ENCODE results near the gene NBL1. TPM values are rescaled to one million over a fixed set of nuclear protein-coding genes. Genes with fewer than 3 reads are reported as not detected.

NBL1 gene
- total and polyA plus RNA-seq, 2 donors: 59.3 to 374 TPM

GRCh38 chr1:19657511-19657910, 13.4 kb downstream of the NBL1 start:
- Histone ChIP-seq H3K36me3 (ENCODE audit: insufficient read depth) (no peaks in the 10 kb centered on the region), H3K4me1 (ENCODE audit: insufficient read depth) (no peaks in the 10 kb centered on the region), H3K4me3 (ENCODE audit: low read depth, low read length) (no peak overlapping the region), H3K27ac (ENCODE audit: low read depth) (no peak overlapping the region)
- no peak for DNase-seq (ENCODE audit: extremely low spot score)
- 87% methylated on average over 10 of the region's 10 CpGs for WGBS

- no peak overlapping the region for H3K4me3 ChIP-seq (ENCODE audit: low read depth, low read length)
- WGBS: 86% methylated on average over 13 of the region's 13 CpGs
- H3K27ac ChIP-seq (ENCODE audit: low read depth): no peak overlapping the region
- no peak for DNase-seq (ENCODE audit: extremely low spot score)
- H3K36me3 ChIP-seq (ENCODE audit: insufficient read depth): no peaks in the 10 kb centered on the region
- no peaks in the 10 kb centered on the region for H3K4me1 ChIP-seq (ENCODE audit: insufficient read depth)
These were observed 14.1 kb downstream of the NBL1 start for GRCh38 chr1:19658186-19658585.

GRCh38 chr1:19661721-19662228, 17.7 kb downstream of the NBL1 start:
- DNase-seq (ENCODE audit: extremely low spot score): no peak
- Histone ChIP-seq H3K27ac (ENCODE audit: low read depth) (no peak overlapping the region), H3K4me1 (ENCODE audit: insufficient read depth) (no peaks in the 10 kb centered on the region), H3K4me3 (ENCODE audit: low read depth, low read length) (no peak overlapping the region), H3K36me3 (ENCODE audit: insufficient read depth) (no peaks in the 10 kb centered on the region)
- WGBS: 13% methylated on average over 9 of the region's 9 CpGs

GRCh38 chr1:19662313-19662712, 18.2 kb downstream of the NBL1 start:
- DNase-seq (ENCODE audit: extremely low spot score): no peak
- no peaks in the 10 kb centered on the region for H3K4me1 ChIP-seq (ENCODE audit: insufficient read depth)
- H3K36me3 ChIP-seq (ENCODE audit: insufficient read depth): no peaks in the 10 kb centered on the region
- no peak overlapping the region for H3K27ac ChIP-seq (ENCODE audit: low read depth)
- WGBS: 56% methylated on average over 3 of the region's 3 CpGs
- H3K4me3 ChIP-seq (ENCODE audit: low read depth, low read length): no peak overlapping the region

- no peaks in the 10 kb centered on the region for H3K4me1 ChIP-seq (ENCODE audit: insufficient read depth)
- H3K4me3 ChIP-seq (ENCODE audit: low read depth, low read length): peak within 1 kb of the TSS; percentile 34
- WGBS: 2% methylated on average over 73 of the region's 80 CpGs
- no peaks in the 10 kb centered on the region for H3K36me3 ChIP-seq (ENCODE audit: insufficient read depth)
- DNase-seq (ENCODE audit: extremely low spot score): no peak
- no peak within 1 kb of the TSS for H3K27ac ChIP-seq (ENCODE audit: low read depth)
These were observed 20.5 kb downstream of the NBL1 start, which contains the start of gene HTR6 for GRCh38 chr1:19664453-19665185. Gene HTR6 (plus strand): TSS chr1:19664875. CDS start chr1:19665754, 879 bp downstream.

GRCh38 chr1:19665186-19665495, 21.0 kb downstream of the NBL1 start:
- Histone ChIP-seq H3K27ac (ENCODE audit: low read depth) (no peak overlapping the region), H3K4me3 (ENCODE audit: low read depth, low read length) (peak overlapping the region; percentile 34), H3K36me3 (ENCODE audit: insufficient read depth) (no peaks in the 10 kb centered on the region), H3K4me1 (ENCODE audit: insufficient read depth) (no peaks in the 10 kb centered on the region)
- no peak for DNase-seq (ENCODE audit: extremely low spot score)
- 1% methylated on average over 23 of the region's 23 CpGs for WGBS

- H3K36me3 ChIP-seq (ENCODE audit: insufficient read depth): no peaks in the 10 kb centered on the region
- no peak overlapping the region for H3K4me3 ChIP-seq (ENCODE audit: low read depth, low read length)
- 12% methylated on average over 84 of the region's 84 CpGs for WGBS
- no peaks in the 10 kb centered on the region for H3K4me1 ChIP-seq (ENCODE audit: insufficient read depth)
- no peak for DNase-seq (ENCODE audit: extremely low spot score)
- no peak overlapping the region for H3K27ac ChIP-seq (ENCODE audit: low read depth)
These were observed 21.7 kb downstream of the NBL1 start for GRCh38 chr1:19665496-19666465.

GRCh38 chr1:19668888-19669287, 24.8 kb downstream of the NBL1 start:
- DNase-seq (ENCODE audit: extremely low spot score): no peak
- no peaks in the 10 kb centered on the region for H3K36me3 ChIP-seq (ENCODE audit: insufficient read depth)
- WGBS: 77% methylated on average over 8 of the region's 8 CpGs
- no peak overlapping the region for H3K4me3 ChIP-seq (ENCODE audit: low read depth, low read length)
- H3K4me1 ChIP-seq (ENCODE audit: insufficient read depth): no peaks in the 10 kb centered on the region
- no peak overlapping the region for H3K27ac ChIP-seq (ENCODE audit: low read depth)

GRCh38 chr1:19670787-19671186, 26.7 kb downstream of the NBL1 start:
- Histone ChIP-seq H3K27ac (ENCODE audit: low read depth) (no peak overlapping the region), H3K4me3 (ENCODE audit: low read depth, low read length) (no peak overlapping the region), H3K36me3 (ENCODE audit: insufficient read depth) (no peaks in the 10 kb centered on the region), H3K4me1 (ENCODE audit: insufficient read depth) (no peaks in the 10 kb centered on the region)
- DNase-seq (ENCODE audit: extremely low spot score): no peak
- 64% methylated on average over 4 of the region's 4 CpGs for WGBS

GRCh38 chr1:19672237-19672636, 28.1 kb downstream of the NBL1 start:
- WGBS: 47% methylated on average over 6 of the region's 6 CpGs
- Histone ChIP-seq H3K27ac (ENCODE audit: low read depth) (no peak overlapping the region), H3K36me3 (ENCODE audit: insufficient read depth) (no peaks in the 10 kb centered on the region), H3K4me3 (ENCODE audit: low read depth, low read length) (no peak overlapping the region), H3K4me1 (ENCODE audit: insufficient read depth) (no peaks in the 10 kb centered on the region)
- no peak for DNase-seq (ENCODE audit: extremely low spot score)

GRCh38 chr1:19675797-19676196, 31.7 kb downstream of the NBL1 start:
- no peak for DNase-seq (ENCODE audit: extremely low spot score)
- no peaks in the 10 kb centered on the region for H3K36me3 ChIP-seq (ENCODE audit: insufficient read depth)
- no peak overlapping the region for H3K4me3 ChIP-seq (ENCODE audit: low read depth, low read length)
- no peaks in the 10 kb centered on the region for H3K4me1 ChIP-seq (ENCODE audit: insufficient read depth)
- no peak overlapping the region for H3K27ac ChIP-seq (ENCODE audit: low read depth)
- WGBS: 68% methylated on average over 5 of the region's 5 CpGs

GRCh38 chr1:19676438-19676922, 32.4 kb downstream of the NBL1 start:
- WGBS: 13% methylated on average over 13 of the region's 13 CpGs
- H3K27ac ChIP-seq (ENCODE audit: low read depth): no peak overlapping the region
- H3K4me3 ChIP-seq (ENCODE audit: low read depth, low read length): no peak overlapping the region
- peak; percentile 25 for DNase-seq (ENCODE audit: extremely low spot score)
- no peaks in the 10 kb centered on the region for H3K4me1 ChIP-seq (ENCODE audit: insufficient read depth)
- no peaks in the 10 kb centered on the region for H3K36me3 ChIP-seq (ENCODE audit: insufficient read depth)

- no peaks in the 10 kb centered on the region for H3K36me3 ChIP-seq (ENCODE audit: insufficient read depth)
- H3K27ac ChIP-seq (ENCODE audit: low read depth): no peak overlapping the region
- no peak for DNase-seq (ENCODE audit: extremely low spot score)
- H3K4me1 ChIP-seq (ENCODE audit: insufficient read depth): no peaks in the 10 kb centered on the region
- 75% methylated on average over 11 of the region's 11 CpGs for WGBS
- H3K4me3 ChIP-seq (ENCODE audit: low read depth, low read length): no peak overlapping the region
These were observed 34.4 kb downstream of the NBL1 start for GRCh38 chr1:19678493-19678892.
